DND-41 (cell line): ENCODE results near the gene NCOR2.

ENCODE experiments used
- CTCF ChIP-seq: IDR thresholded peaks from 2 replicates; pipeline ENCODE4 v1.5.1; 2012; ENCODE audit warnings: borderline replicate concordance, low read length, moderate library complexity, mild to moderate bottlenecking; ENCODE audit not compliant: poor library complexity, severe bottlenecking; ENCODE audit errors: extremely low read depth
- EZH2 ChIP-seq: IDR thresholded peaks from 3 replicates; pipeline ENCODE4 v1.6.1; 2012; ENCODE audit warnings: borderline replicate concordance, low read depth, mild to moderate bottlenecking, moderate library complexity, low read length, inconsistent platforms; ENCODE audit not compliant: severe bottlenecking

GRCh38 chr12:124577986-124578385 is 10.6 kb upstream of the NCOR2 start:
- TF ChIP-seq EZH2 (no peak), CTCF (no peak)
